GM23248 (cell line): ENCODE data around the gene OBP2A.

Source experiments
- EZH2 ChIP-seq: fragments of 200-600 bp; sonication (generic); IDR thresholded peaks from 2 replicates; pipeline ENCODE4 v1.6.1; 2018; ENCODE audit warnings: antibody characterized with exemption, mild to moderate bottlenecking; ENCODE audit not compliant: insufficient read depth, poor library complexity, severe bottlenecking
- EZH2phosphoT487 ChIP-seq: fragments of 200-600 bp; sonication (generic); IDR thresholded peaks from 2 replicates; pipeline ENCODE4 v1.6.1; 2018; ENCODE audit warnings: antibody characterized with exemption, moderate library complexity, mild to moderate bottlenecking, low read depth; ENCODE audit not compliant: insufficient read depth

- TF ChIP-seq EZH2: no peak
- TF ChIP-seq EZH2phosphoT487: no peak
Observed at GRCh38 chr9:135582966-135583687, 37.2 kb downstream of the OBP2A start.
